Astrocyte (in vitro differentiated cells and primary cell): Measurements from ENCODE around the gene CDH20. TPM values are rescaled to one million over a fixed set of nuclear protein-coding genes. Genes with fewer than 3 reads are reported as not detected.
A peak's percentile ranks its signal among the peaks of the same experiment; 100 is the strongest.

Source experiments
- DNase-seq: peaks from one replicate; pipeline ENCODE4 v3.0.0-alpha.2; 2010; ENCODE audit warnings: low read depth
- FAIRE-seq: peaks from 2 replicates; lab custom pipeline; 2011; peaks lifted over from hg19 to GRCh38; lab: Jason Lieb, UNC
- H2AFZ ChIP-seq: 2 replicates; pipeline ENCODE4 v1.6.0; 2012; ENCODE audit warnings: low read depth, low read length, inconsistent platforms
- H3K27ac ChIP-seq: 2 replicates; pipeline ENCODE4 v1.5.1; 2011; ENCODE audit warnings: low read depth, low read length, inconsistent platforms
- H3K27me3 ChIP-seq: 2 replicates; pipeline ENCODE4 v1.6.0; 2011; ENCODE audit warnings: low read length, inconsistent platforms; ENCODE audit not compliant: insufficient read depth
- H3K36me3 ChIP-seq: 2 replicates; pipeline ENCODE4 v1.5.1; 2011; ENCODE audit warnings: low read length, inconsistent platforms; ENCODE audit not compliant: insufficient read depth
- H3K4me1 ChIP-seq: 2 replicates; pipeline ENCODE4 v1.5.1; 2011; ENCODE audit warnings: low read length, inconsistent platforms; ENCODE audit not compliant: insufficient read depth
- H3K4me2 ChIP-seq: 2 replicates; pipeline ENCODE4 v1.6.0; 2012; ENCODE audit warnings: low read length, inconsistent platforms
- H3K4me3 ChIP-seq: 2 replicates; pipeline ENCODE4 v1.5.1; 2011; ENCODE audit warnings: low read depth, mild to moderate bottlenecking, low read length, inconsistent platforms; ENCODE audit not compliant: insufficient read depth
- H3K79me2 ChIP-seq: 2 replicates; pipeline ENCODE4 v1.6.0; 2012; ENCODE audit warnings: mild to moderate bottlenecking, low read length, inconsistent platforms; ENCODE audit not compliant: insufficient read depth
- H3K9ac ChIP-seq: 2 replicates; pipeline ENCODE4 v1.6.0; 2012; ENCODE audit warnings: mild to moderate bottlenecking, low read length, inconsistent platforms
- H3K9me3 ChIP-seq: 2 replicates; pipeline ENCODE4 v1.5.1; 2012; ENCODE audit warnings: low read depth, mild to moderate bottlenecking, low read length, inconsistent platforms; ENCODE audit not compliant: insufficient read depth
- H4K20me1 ChIP-seq: 2 replicates; pipeline ENCODE4 v1.6.0; 2012; ENCODE audit warnings: low read length, inconsistent platforms; ENCODE audit not compliant: insufficient read depth
- H3K27ac Mint-ChIP-seq: one replicate; pipeline ENCODE4 v1.8.0; 2021; ENCODE audit warnings: mild to moderate bottlenecking, mixed read lengths; ENCODE audit not compliant: unreplicated experiment
- H3K27me3 Mint-ChIP-seq: one replicate; pipeline ENCODE4 v1.8.0; 2021; ENCODE audit warnings: low read depth, mixed read lengths; ENCODE audit not compliant: unreplicated experiment
- H3K36me3 Mint-ChIP-seq: one replicate; pipeline ENCODE4 v1.8.0; 2021; ENCODE audit warnings: low read depth, mixed read lengths; ENCODE audit not compliant: unreplicated experiment
- H3K4me1 Mint-ChIP-seq: one replicate; pipeline ENCODE4 v1.8.0; 2021; ENCODE audit warnings: low read depth, mixed read lengths; ENCODE audit not compliant: unreplicated experiment
- H3K4me3 Mint-ChIP-seq: one replicate; pipeline ENCODE4 v1.8.0; 2021; ENCODE audit warnings: mild to moderate bottlenecking, moderate library complexity, mixed read lengths; ENCODE audit not compliant: unreplicated experiment
- H3K9me3 Mint-ChIP-seq: one replicate; pipeline ENCODE4 v1.8.0; 2021; ENCODE audit warnings: mild to moderate bottlenecking, mixed read lengths; ENCODE audit not compliant: unreplicated experiment
- EZH2 ChIP-seq: IDR thresholded peaks from 2 replicates; pipeline ENCODE4 v1.6.1; 2012; ENCODE audit warnings: mild to moderate bottlenecking, low read length, inconsistent platforms; ENCODE audit not compliant: insufficient read depth
- total RNA-seq: library from RNA; stranded (reverse); gene quantifications from 2 replicates; pipeline ENCODE4 v1.2.1, GENCODE V29; 2021
- TF ChIP-seq, protein P1 (sequence below): IDR thresholded peaks from 2 replicates; pipeline ENCODE4 v1.5.1; 2011; ENCODE audit warnings: low read depth, mild to moderate bottlenecking, inconsistent platforms, low read length, moderate library complexity; ENCODE audit not compliant: insufficient read depth

Gene CDH20
- total RNA-seq, 1 donor from 2014 or later, result not detected

DNA sequence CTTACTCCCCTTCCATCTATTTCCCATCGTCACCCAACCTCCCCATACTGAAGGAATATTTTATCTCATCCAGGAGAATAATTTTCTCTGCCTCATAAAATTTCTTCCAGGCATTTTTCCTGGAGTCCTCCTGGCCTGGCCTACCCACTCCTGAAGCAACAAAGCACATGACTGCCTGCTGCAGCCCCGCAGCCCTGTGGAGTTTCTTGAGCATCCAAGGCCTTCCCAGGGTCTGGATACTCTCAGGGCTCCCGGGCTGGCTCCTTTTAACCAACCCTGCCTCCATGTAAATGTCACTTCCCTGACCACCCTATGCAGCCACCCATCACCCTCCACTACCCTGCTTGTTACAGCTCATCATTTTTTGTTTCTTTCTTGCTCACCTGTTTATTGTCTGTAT lies 64.0 kb downstream of the CDH20 start:
- no peak overlapping the region for H3K4me3 ChIP-seq
- Mint-ChIP-seq H3K27me3 (no peaks in the 10 kb centered on the region), H3K27ac (no peak overlapping the region), H3K36me3 (no peaks in the 10 kb centered on the region), H3K9me3 (peaks cover 2% of the 10 kb centered on the region), H3K4me3 (no peak overlapping the region), H3K4me1 (peaks cover 14% of the 10 kb centered on the region)
- no peak for FAIRE-seq
- no peaks in the 10 kb centered on the region for H3K79me2 ChIP-seq
- H3K4me2 ChIP-seq, result no peak overlapping the region
- no peak overlapping the region for H2AFZ ChIP-seq
- DNase-seq, result no peak
- no peaks in the 10 kb centered on the region for H3K9me3 ChIP-seq
- no peaks in the 10 kb centered on the region for H3K36me3 ChIP-seq
- no peak overlapping the region for H3K27ac ChIP-seq
- H4K20me1 ChIP-seq, result no peaks in the 10 kb centered on the region
- H3K27me3 ChIP-seq, result no peaks in the 10 kb centered on the region
- H3K4me1 ChIP-seq, result peaks cover 26% of the 10 kb centered on the region
- no peak for TF ChIP-seq EZH2
- TF ChIP-seq, protein P1, sequence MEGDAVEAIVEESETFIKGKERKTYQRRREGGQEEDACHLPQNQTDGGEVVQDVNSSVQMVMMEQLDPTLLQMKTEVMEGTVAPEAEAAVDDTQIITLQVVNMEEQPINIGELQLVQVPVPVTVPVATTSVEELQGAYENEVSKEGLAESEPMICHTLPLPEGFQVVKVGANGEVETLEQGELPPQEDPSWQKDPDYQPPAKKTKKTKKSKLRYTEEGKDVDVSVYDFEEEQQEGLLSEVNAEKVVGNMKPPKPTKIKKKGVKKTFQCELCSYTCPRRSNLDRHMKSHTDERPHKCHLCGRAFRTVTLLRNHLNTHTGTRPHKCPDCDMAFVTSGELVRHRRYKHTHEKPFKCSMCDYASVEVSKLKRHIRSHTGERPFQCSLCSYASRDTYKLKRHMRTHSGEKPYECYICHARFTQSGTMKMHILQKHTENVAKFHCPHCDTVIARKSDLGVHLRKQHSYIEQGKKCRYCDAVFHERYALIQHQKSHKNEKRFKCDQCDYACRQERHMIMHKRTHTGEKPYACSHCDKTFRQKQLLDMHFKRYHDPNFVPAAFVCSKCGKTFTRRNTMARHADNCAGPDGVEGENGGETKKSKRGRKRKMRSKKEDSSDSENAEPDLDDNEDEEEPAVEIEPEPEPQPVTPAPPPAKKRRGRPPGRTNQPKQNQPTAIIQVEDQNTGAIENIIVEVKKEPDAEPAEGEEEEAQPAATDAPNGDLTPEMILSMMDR, result no peak
- no peak overlapping the region for H3K9ac ChIP-seq

DNA sequence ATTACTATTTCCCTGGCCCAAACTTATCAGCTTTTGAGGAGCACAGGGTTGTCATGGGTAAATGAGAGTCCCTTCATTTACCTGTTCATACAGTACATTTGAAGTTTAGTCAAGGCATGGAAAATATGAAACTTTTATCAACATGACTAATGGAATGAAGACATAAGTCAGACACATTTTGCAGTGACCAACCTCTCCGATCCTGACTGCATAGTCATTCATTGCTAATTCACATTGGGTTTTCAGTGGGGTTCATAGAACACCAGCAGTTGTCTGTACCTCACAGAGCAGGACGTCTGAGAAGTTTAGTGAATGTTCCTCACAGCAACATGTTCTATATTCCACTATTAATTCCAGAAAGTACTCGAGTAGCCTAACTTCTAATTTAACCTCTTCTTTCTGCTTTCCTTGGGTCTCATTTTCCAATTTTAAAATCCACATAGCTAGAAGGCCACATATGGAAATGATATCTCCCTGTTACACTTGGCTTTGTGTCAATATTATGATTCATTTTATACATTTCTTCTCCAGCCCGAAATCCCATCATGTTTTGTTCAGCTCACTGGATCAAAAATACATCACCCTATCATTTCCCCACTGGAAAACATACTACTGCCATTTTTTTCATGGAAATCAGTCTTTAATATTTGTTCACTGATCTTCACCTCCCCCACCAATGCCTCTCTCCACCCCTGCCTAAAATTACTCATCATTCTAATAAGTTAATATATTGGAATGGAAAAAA lies 65.9 kb downstream of the CDH20 start:
- H4K20me1 ChIP-seq, result no peaks in the 10 kb centered on the region
- H3K4me1 ChIP-seq, result peaks cover 26% of the 10 kb centered on the region
- H3K4me2 ChIP-seq, result peak overlapping the region; percentile 74
- H3K27ac Mint-ChIP-seq, result no peak overlapping the region
- no peak overlapping the region for H2AFZ ChIP-seq
- peak overlapping the region; percentile 68 for H3K27ac ChIP-seq
- H3K27me3 Mint-ChIP-seq, result no peaks in the 10 kb centered on the region
- no peaks in the 10 kb centered on the region for H3K36me3 ChIP-seq
- DNase-seq (peak; percentile 73), FAIRE-seq (peak; percentile 74)
- H3K79me2 ChIP-seq, result no peaks in the 10 kb centered on the region
- no peak overlapping the region for H3K4me3 Mint-ChIP-seq
- no peaks in the 10 kb centered on the region for H3K9me3 ChIP-seq
- H3K9ac ChIP-seq, result peak overlapping the region; percentile 38
- H3K4me3 ChIP-seq, result no peak overlapping the region
- TF ChIP-seq EZH2, result no peak
- TF ChIP-seq, protein P1, result no peak
- peaks cover 2% of the 10 kb centered on the region for H3K9me3 Mint-ChIP-seq
- H3K27me3 ChIP-seq, result no peaks in the 10 kb centered on the region
- peaks cover 14% of the 10 kb centered on the region for H3K4me1 Mint-ChIP-seq
- no peaks in the 10 kb centered on the region for H3K36me3 Mint-ChIP-seq
